Measurements from ENCODE around the gene DDX55. TPM values are rescaled to one million over a fixed set of nuclear protein-coding genes. Genes with fewer than 3 reads are reported as not detected.

The DDX55 gene
- total and polyA plus RNA-seq, 2 of the 13 experiments (the other 11 are each of a cell fraction or from before 2014, with no cell fraction given), result 22.2 to 37.0 TPM

- TF ChIP-seq TP53 (CRISPR knock-in tag; conservative IDR thresholded peaks at IDR 0.05) (no peak; the same call in 1 of the 2 replicates), ZNF674 (CRISPR knock-in tag; IDR thresholded peaks at IDR 0.05; ENCODE audit: low read depth) (no peak), PAF1 (CRISPR knock-in tag; IDR thresholded peaks at IDR 0.05) (no peak), DNMT3B (CRISPR knock-in tag; conservative IDR thresholded peaks at IDR 0.05) (no peak), ZNF644 (CRISPR knock-in tag; IDR thresholded peaks at IDR 0.05; ENCODE audit: low read depth) (no peak), ZSCAN22 (CRISPR knock-in tag; IDR thresholded peaks at IDR 0.05) (peak; percentile 76; the same call in 1 of the 2 replicates), SP1 (IDR thresholded peaks at IDR 0.05) (no peak), SP1 (CRISPR knock-in tag; IDR thresholded peaks at IDR 0.05) (peak; percentile 89), MEIS2 (CRISPR knock-in tag; IDR thresholded peaks at IDR 0.05) (0 out of 2 replicates have a peak, but pooled peaks have one; percentile 59), NFE2L2 (IDR thresholded peaks at IDR 0.05; ENCODE audit: low read length) (0 out of 2 replicates have a peak, but pooled peaks have one; percentile 9), GABPA (IDR thresholded peaks at IDR 0.05; ENCODE audit: low read depth, low read length) (peak; percentile 100), GABPA (CRISPR knock-in tag; IDR thresholded peaks at IDR 0.05; ENCODE audit: low read depth) (peak; percentile 96), PLSCR1 (CRISPR knock-in tag; IDR thresholded peaks at IDR 0.05; ENCODE audit: borderline replicate concordance) (no peak; the same call in 1 of the 2 replicates), ZSCAN21 (CRISPR knock-in tag; IDR thresholded peaks at IDR 0.05; ENCODE audit: borderline replicate concordance) (no peak; the same call in 1 of the 2 replicates), ZNF816 (CRISPR knock-in tag; IDR thresholded peaks at IDR 0.05; ENCODE audit: borderline replicate concordance) (0 out of 2 replicates have a peak, but pooled peaks have one; percentile 63), ZNF143 (CRISPR knock-in tag; IDR thresholded peaks at IDR 0.05) (peak; percentile 78), REL (CRISPR knock-in tag; conservative IDR thresholded peaks at IDR 0.05) (peak; percentile 78; the same call in 1 of the 2 replicates), KDM1A (CRISPR knock-in tag; IDR thresholded peaks at IDR 0.05) (no peak), THAP8 (CRISPR knock-in tag; IDR thresholded peaks at IDR 0.05; ENCODE audit: borderline replicate concordance) (peak; percentile 81; the same call in 1 of the 2 replicates), RBAK (CRISPR knock-in tag; IDR thresholded peaks at IDR 0.05) (no peak), ETV6 (CRISPR knock-in tag; conservative IDR thresholded peaks at IDR 0.05) (peak; percentile 96), ZBTB25 (CRISPR knock-in tag; IDR thresholded peaks at IDR 0.05) (peak; percentile 66; the same call in 1 of the 2 replicates), MZF1 (CRISPR knock-in tag; IDR thresholded peaks at IDR 0.05; ENCODE audit: borderline replicate concordance) (no peak), MXD1 (CRISPR knock-in tag; IDR thresholded peaks at IDR 0.05) (peak; percentile 94), CHD4 (IDR thresholded peaks at IDR 0.05; ENCODE audit: borderline replicate concordance, low read length) (no peak), MAFK (conservative IDR thresholded peaks at IDR 0.05 in 1 of 2, IDR thresholded peaks at IDR 0.05 in 1 of 2; ENCODE audit: low read length in 2 of 2) (peak in 1 of 2 experiments; percentile 29; a peak in 1 of 4 replicates), ZNF460 (CRISPR knock-in tag; IDR thresholded peaks at IDR 0.05; ENCODE audit: borderline replicate concordance) (no peak)
Measured at GRCh38 chr12:123633379-123634141, 31.7 kb downstream of the DDX55 start, which contains the start of the genes EIF2B1 and GTF2H3 (continued).

All from HepG2 (cell line).